Dedifferentiated amniotic fluid mesenchymal stem cell (primary cell): ENCODE measurements around the gene PSMC3IP.
A peak's percentile ranks its signal among the peaks of the same experiment; 100 is the strongest.

ENCODE experiments used
- DNase-seq: peaks from one replicate; pipeline ENCODE4 v3.0.0-alpha.2; 2016; ENCODE audit errors: extremely low spot score

PSMC3IP gene

GRCh38 chr17:42585353-42585752, 7.8 kb upstream of the PSMC3IP start:
- no peak for DNase-seq

DNA sequence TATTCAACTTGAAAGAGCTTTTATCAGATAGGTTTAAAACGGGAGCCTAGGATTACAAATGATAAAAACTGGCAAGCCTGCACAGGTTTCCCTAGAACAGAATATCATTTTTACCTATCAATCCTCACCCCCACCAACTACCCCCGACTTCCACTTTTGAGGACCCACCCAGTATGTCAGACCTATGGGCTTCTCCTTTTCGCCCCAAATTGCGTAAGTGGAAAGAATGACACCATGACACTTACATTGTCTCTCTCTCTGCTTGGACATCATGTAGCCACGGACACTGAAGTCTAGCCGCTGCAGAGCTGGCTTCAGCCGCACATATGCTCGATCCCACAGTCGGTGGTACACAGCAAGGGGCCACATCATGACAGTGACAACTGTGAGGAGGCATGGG, 7.4 kb upstream of the PSMC3IP start:
- DNase-seq = no peak

DNA sequence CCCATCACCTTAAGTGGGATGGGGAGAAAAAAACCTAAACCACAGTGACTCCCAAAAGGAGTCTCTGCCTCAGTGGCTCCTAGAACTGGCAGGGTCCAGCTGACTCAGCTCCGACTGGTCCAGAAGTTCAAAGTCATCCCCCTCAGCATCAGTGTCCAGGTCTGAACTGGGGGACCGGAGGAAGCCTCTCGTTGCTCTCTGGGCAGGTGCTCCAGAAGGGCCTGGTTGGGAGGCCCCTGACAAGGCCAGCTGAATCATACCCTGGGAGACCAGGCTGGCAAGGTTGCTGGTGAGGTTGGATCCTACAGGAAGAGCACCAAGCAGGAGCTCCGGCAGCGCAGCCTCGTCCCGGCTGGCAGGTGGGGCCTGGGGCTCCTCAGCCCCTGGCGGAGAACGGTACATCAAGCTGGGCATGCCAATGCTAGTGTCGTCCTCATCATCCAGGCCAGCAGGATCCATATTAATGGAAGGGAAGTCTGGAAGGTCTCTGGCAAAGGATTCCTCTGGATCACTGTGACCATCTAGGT, 4.3 kb upstream of the PSMC3IP start:
- DNase-seq = no peak

- DNase-seq = no peak
Observed at GRCh38 chr17:42579794-42580551, 2.4 kb upstream of the PSMC3IP start.

- peak; percentile 69 for DNase-seq
Observed at GRCh38 chr17:42578282-42578869, 847 bp upstream of the PSMC3IP start.

DNA sequence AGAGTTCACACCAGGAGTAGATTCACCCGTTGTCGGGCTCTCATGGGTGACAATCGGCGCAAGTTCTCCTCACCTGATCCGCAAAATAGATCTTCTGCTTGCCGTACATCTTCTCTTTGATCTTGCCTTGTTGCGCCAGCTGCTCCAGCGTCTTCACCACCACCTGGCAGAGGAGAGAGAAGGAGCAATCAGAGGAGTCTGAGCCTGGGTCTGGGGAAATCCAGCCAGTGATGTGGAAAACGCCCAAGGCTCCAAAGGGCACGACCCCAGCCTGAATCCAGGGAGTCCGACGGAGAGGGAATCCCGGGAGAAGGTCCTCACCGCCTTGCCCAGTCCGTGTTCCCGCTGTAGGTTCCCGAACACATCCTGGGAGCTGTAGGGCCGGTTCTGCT, 393 bp downstream of the PSMC3IP start:
- no peak for DNase-seq

DNA sequence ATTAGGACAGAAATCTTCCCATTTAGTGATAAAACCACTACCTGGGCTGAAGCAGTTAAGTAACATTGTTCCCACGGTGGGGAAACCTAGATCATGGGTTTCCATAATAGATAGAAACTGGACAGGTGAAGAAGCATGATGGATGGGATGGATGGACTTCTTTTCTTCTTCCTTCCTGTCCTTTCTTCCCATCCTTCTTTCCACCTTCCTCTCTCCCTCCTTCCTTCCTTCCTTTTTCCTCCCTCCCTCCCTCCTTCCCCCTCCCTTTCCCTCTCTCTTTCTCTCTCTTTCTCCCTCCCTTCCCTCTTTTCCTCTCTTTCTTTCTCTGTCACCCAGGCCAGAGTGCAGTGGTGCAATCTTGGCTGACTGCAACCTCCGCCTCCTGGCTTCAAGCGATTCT, 3.1 kb downstream of the PSMC3IP start:
- no peak for DNase-seq

DNA sequence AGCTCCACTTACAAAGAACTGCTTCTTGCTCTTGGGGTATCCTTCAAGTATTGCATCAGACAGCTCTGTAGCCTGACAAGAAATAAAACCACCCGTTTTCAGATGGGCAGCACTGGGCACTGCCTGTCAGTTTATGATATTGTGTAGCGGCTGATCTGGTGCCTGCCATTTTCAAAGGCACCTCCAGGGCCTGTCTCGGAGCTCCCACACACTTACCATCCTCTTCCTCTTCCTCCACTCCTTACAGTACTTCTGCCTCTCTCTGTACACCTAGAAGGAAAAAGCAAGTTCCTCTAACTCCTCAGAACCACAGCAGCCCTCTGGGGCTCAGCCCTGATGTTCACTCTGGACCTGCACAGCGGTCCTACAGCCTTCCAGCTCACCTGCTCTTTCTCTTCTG, 4.4 kb downstream of the PSMC3IP start:
- no peak for DNase-seq

GRCh38 chr17:42571435-42572225, 5.9 kb downstream of the PSMC3IP start:
- DNase-seq = no peak

DNA sequence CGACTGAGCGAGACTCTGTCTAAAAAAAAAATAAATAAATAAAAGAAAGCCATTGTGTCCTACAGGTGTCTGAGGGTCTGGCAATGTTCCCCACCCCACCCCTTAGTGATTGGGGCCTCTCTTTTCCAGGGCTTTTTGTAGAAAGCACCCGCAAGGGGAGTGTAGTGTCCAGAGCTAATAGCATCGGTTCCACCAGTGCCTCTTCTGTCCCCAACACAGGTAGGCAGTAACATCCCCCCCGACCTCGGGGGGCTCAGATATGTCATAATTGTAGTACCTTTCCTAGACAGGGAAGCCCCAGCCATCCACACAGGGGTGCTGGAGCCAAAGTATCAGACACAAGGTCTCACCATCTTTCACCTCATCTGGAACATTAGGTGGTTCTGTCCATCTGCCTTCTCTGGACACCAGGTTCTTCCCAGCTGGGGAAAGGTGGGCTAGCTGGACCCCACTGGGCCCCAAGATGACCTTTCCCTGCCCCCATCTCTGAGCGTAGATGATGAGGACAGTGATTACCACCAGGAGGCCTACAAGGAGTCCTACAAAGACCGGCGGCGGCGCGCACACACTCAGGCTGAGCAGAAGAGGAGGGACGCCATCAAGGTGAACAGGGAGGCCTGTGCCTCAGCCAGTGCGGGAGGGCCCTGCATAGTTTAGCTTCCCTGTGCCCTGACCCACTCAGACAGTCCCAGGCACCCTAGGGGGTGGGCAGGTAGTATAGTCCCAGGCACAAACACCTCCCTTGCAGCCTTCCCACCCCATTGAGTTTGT, 9.0 kb downstream of the PSMC3IP start:
- no peak for DNase-seq

- DNase-seq = peak; percentile 88
Observed at GRCh38 chr17:42566883-42567573, 10.5 kb downstream of the PSMC3IP start, which contains the start of gene MLX. Gene MLX (plus strand): TSS chr17:42567100. CDS start chr17:42567125, 25 bp downstream.

DNA sequence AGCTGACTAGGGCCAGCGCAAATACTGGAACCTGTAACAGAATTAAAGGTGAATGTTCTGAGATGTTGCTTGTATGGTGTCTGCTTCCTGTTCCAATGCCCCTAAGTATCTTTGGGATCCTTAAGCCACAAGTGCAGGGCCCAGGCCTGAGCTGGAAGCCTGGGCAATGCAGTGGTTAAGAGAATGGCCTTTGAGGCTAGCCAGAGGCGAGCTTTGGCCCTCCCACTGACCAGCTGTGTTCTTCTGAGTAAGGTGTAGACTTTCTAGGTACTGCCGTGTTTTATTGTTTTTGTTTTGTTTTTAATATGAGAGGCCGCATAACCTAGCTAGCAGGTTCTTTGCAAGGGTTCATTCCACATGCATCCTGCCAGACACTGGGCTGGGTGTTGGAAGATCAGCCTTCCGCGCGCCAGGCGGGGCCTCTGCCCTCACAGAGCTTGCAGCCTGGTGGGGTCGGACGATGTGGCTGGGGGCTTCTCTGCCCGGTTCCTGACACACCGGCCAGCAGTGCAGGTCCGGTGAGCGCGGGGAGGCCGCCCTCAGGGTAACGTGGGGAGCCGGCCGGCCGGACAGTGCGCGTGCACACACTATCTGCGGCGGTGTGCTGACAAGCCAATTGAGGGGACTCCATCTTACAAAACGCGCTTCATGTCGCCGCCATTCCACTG, 11.2 kb downstream of the PSMC3IP start:
- no peak for DNase-seq

GRCh38 chr17:42565523-42566214, 11.9 kb downstream of the PSMC3IP start:
- DNase-seq = no peak

- no peak for DNase-seq
Observed at GRCh38 chr17:42564815-42565522, 12.6 kb downstream of the PSMC3IP start.

GRCh38 chr17:42563950-42564349, 13.6 kb downstream of the PSMC3IP start:
- no peak for DNase-seq

DNA sequence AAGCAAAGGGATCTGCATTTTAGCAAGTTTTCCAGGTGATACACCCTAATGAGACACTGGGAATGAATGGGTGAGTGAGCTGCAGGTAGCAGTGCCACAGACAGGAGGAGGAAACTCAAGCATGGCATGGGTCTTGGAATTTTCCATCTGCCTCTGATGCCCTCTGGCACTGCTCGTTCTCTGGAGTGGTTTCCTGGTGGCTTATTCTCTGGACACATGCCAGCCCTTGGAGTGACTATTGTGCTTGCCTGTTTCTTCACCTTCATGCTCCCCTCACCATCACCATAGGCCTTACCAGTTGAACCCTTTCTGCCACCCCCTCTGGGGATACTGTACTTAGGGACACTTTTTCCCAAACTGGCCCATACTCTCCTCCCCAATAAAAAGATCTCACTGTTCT, 14.0 kb downstream of the PSMC3IP start:
- no peak for DNase-seq

DNA sequence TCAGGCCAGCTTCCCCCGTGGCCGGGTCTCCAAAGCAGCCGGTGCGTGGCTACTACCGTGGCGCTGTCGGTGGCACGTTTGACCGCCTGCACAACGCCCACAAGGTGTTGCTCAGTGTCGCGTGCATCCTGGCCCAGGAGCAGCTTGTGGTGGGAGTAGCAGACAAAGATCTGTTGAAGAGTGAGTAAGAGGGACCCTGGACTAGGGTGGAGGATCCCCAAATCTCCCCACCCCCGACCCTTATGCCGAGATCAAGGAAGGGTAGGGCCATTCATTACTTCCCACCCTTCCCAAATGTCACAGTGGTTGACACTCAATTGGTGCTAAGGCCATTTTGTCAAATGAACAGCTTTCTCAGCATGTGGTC, 14.4 kb downstream of the PSMC3IP start:
- DNase-seq = no peak

DNA sequence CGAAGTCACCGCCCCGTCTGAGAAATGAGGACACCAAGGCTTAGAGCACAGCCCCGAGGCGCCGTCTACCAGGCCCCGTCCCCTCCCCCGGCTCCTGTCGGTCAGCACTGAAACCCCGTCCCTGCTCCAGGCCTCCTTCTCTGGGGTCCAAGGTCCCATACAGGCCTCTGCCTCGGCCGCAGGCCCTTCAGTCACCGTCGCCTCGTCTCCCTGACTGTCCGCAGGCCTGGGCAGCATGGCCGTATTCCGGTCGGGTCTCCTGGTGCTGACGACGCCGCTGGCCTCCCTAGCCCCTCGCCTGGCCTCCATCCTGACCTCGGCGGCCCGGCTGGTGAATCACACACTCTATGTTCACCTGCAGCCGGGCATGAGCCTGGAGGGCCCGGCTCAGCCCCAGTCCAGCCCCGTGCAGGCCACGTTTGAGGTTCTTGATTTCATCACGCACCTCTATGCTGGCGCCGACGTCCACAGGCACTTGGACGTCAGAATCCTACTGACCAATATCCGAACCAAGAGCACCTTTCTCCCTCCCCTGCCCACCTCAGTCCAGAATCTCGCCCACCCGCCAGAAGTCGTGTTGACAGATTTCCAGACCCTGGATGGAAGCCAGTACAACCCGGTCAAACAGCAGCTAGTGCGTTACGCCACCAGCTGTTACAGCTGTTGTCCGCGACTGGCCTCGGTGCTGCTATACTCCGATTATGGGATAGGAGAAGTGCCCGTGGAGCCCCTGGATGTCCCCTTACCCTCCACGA, 15.0 kb downstream of the PSMC3IP start:
- DNase-seq = no peak
